HL-60/S4 treated with retinoic acid at 250 ng/mL for 4 days and 3 days (cell line): ENCODE results near the gene SLC28A3.

Source experiments
- in situ Hi-C: fragments of 300-500 bp; cut with MboI; formaldehyde crosslinking; loops from 2 replicates; pipeline ENCODE4 v1.7.0; 2022; ENCODE audit warnings: low sequenced_read_pairs

Gene SLC28A3

GRCh38 chr9:84255696-84256095 lies 84.9 kb downstream of the SLC28A3 start:
- in situ Hi-C loops, result loop anchor here (25.0 kb wide), 1 partner anchor 318 kb away; no protein-coding TSS in a partner anchor

- in situ Hi-C loops, result loop anchor here (25.0 kb wide), 1 partner anchor 318 kb away; no protein-coding TSS in a partner anchor
Observed at GRCh38 chr9:84254972-84255371, 85.6 kb downstream of the SLC28A3 start.

DNA sequence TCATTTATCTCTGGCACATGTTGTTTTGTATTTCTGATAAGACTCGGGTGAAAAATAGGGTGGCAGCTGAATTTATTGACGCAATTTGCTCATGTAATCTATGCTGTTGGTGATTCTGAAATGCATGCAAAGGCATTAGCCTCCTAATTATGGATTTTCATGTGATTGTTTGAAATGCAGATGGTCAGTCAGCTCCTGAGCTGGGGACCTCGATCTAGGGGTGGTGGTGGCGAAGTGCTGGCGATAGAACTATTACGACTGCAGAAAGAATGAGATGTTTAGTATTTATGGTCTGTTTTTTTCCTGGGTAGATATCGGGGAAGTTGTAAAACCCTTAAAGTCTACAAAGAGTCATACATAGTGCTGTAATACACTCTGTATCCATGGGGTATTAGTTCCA lies 88.6 kb downstream of the SLC28A3 start:
- in situ Hi-C loops, result loop anchor here (25.0 kb wide), 1 partner anchor 315 kb away; no protein-coding TSS in a partner anchor

GRCh38 chr9:84241817-84242373 lies 98.7 kb downstream of the SLC28A3 start:
- in situ Hi-C loops, result no loop called here

DNA sequence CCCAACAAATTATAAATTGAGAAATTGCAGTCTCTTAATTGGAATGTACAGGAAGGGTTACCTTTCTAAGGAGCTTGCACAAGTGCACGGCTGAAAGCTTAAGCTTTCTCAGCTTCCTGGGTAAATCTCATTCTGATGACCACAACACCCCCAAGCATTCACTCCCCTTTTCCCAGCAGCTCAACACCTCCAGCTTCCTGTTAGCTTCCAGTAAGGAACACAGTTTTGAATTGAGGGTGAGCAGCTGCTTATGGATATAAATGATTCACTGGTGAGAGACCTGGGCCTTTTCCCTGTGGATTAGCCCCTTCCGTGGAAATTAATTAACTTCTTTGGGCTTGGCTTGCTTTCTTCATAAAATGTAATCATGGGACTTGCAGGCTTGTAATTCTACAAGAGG lies 101.2 kb downstream of the SLC28A3 start:
- in situ Hi-C loops, result no loop called here

DNA sequence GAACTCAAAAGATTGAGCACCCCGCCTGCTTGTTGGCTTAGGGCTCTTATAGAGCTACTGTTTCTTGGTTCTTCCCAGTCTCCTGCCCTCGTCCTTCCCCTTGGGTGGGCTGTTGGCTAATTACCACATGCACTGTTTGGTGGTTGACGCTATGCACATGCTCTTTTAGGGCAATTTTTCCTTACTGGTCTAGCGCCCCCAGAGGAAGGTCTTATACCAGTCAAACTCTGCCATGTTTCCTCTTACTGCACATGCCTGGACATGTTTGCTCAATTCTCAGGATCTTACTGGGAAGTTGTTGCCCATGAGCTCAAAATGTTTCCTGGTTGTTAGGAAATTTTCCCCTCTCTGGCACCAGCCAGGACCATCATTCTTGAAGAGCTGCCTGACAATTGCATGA lies 101.9 kb downstream of the SLC28A3 start:
- in situ Hi-C loops, result no loop called here

GRCh38 chr9:84235511-84235910 lies 105.0 kb downstream of the SLC28A3 start:
- in situ Hi-C loops, result no loop called here

- in situ Hi-C loops, result no loop called here
Observed at GRCh38 chr9:84230355-84231145, 110.0 kb downstream of the SLC28A3 start.

- in situ Hi-C loops, result no loop called here
Observed at GRCh38 chr9:84229191-84229590, 111.4 kb downstream of the SLC28A3 start.

DNA sequence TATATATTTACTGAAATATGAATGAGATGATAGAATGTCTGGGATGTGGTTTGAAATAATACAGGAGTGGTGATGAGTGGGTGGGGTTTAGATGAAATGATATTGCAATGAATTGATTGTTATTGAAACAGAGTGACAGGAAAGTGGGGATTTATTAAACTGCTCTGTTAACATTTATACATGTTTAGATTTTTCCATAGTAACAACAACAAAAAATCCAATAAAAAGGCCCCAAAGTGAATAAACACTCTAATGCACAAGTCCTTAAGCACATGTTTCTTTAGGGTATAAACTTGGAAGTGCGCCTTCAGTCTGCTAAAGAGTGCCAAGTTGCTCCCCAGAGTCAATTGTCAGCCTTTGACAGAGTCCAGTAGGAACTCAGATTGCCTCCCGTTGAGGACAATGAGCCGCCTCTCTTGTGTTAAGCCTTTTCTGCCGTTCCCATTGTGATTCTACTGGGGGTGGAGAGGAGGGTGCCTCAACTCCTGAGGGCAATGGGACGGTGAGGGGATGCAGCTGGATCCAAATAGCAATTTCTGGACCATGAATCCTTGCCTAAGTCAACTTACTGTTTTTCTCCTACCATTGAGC lies 112.3 kb downstream of the SLC28A3 start:
- in situ Hi-C loops, result no loop called here

- in situ Hi-C loops, result no loop called here
Observed at GRCh38 chr9:84226126-84226525, 114.4 kb downstream of the SLC28A3 start.
